HCEC 1CT (cell line): ENCODE results near the gene B2M.
"Not testable (repeated sequence)": the region's sequence is repeated elsewhere in the genome, so short reads cannot be mapped to it uniquely, and the experiment has no call there.

Experiments used
- DNase-seq: peaks from one replicate; pipeline ENCODE4 v3.0.0-alpha.2; 2017

B2M gene

GRCh38 chr15:44726568-44727484 is 15.5 kb downstream of the B2M start:
- DNase-seq, result peak; percentile 95

- DNase-seq, result no peak
Observed at GRCh38 chr15:44727485-44728231, 16.3 kb downstream of the B2M start.

- not testable (repeated sequence) for DNase-seq
Observed at GRCh38 chr15:44728232-44728575, 16.9 kb downstream of the B2M start.

DNA sequence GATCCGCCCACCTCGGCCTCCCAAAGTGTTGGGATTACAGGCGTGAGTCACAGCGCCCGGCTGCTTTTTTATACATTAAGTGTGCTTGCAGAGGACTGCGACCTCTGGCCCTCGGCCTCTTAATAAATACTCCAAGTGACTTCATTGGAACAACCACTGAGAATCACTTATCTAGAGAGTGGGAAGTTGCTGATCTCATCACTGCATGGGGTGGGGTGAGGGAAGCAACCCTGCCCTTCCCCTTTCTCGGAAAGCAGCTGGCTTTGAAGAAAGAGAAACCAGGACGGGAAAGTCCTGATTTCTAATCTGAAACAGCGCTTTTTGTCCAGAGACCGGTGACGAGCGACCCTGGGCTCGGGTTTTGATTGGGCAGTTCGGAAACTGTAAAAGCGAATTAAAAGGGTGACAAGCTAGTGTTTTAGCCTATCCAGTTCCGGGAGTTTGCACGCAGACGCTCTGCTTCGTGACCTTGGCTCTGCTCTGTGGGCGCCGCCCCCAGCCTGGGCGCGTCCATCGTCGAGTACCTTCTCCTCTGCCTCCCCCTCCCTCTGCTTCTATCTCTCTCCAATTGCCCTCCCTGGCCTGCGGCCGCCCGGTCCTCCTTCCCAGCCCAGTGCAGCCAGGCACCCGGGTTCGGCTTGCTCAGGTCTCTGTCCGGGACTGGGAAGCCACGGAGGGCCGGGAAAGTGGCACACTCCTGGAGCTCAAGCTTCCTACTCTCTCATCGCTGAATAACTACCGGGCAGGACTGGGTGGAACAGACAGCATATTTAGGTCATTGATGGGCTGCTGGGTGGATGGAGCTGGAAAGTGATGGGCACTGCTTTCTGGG is 17.5 kb downstream of the B2M start:
- DNase-seq, result peak; percentile 98

DNA sequence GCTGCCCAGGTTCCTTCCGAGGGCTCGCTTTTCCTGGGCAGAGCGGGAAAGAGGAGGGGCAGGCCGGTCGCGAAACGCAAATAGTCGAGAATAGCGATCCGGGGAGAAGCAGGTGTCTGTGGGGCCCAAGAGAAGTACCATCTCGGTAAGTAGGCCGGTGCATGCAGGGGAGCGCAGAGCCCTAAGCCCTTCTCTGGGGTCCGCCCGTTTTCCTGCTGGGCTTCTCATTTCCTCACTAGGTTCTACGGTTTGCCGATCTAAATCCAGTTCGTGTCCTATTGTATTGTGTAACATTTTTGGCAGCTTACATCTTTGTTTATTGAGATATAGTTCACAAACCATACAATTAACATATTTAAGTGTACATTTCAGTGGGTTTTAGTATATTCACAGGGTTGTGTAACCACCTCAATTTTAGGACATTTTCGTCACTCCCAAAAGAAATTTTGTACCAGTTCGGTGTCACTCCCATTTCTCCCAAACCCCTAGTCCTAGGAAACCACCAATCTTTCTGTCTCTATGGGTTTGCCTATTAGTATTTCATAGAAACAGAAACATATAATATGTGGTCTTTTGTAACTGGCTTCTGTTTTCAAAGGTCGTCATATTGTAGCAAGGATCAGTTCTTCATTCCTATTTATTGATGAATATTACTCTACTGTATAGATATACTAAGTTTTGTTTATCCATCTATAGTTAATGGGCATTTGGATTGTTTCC is 18.3 kb downstream of the B2M start:
- DNase-seq, result peak; percentile 23

GRCh38 chr15:44734839-44735481 is 23.6 kb downstream of the B2M start:
- no peak for DNase-seq

DNA sequence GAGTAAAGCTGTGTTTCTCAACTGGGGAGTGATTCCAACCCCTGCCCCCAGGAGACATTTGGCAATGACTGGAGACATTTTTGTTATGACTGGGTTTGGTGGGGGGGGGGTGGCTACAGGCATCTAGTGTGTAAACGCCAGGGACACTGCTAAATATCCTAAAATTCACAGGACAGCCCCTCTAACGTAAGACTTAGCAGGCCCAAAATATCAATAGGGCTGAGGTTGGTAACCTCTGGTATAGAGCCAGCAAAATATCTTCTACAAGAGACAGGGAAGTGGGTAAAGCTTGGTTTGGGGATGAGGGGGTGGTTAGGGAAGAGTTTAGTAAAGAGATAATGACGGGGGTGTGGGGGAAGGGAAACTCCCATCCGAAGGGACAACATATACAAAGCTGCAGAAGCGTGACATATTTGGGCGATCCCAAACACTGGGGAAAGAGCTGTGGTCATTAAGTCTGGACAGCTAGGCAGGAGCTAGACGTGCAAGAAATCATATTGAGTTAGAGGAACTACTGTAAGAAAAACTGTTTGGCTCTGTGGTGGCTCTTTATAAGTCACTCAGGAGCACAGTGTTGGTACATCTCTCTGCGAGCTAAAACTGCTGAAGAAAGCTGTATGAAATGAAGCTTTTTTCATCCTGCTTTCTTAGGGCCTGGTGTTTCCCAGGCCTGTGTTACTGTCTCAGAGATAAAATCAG is 24.3 kb downstream of the B2M start:
- DNase-seq, result peak; percentile 10

DNA sequence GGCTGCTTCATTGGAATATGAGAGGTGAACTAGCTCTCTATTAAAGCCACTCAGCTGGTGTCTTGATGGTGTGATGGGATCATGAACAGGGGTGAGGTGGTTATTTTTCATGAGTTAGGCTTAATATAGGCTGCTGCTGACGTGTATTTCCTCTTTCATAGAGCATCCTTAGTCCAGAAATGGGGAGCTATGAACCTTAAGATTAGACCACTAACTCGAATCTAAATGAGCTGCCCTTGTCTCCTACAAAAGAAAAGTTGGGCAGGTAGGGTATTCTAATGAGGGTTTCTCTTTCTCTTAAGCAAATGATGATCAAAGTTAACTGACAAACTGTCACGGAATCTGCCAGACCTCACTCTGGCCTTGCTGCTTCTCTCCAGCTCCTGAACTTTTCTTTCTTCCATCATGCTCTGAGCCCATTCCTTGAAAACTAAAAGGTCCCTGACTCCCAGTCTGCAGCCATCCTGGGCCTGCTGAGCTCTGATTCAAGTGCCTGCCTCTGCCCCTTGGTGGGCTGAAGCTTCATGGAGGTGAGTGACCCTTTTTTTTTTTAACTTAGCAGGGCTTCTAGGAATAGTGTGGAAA is 25.0 kb downstream of the B2M start, which contains the start of gene TRIM69:
Gene TRIM69 (plus strand): TSS at position 348 of the 585 bp plus-strand sequence. CDS start 177 bp downstream, at position 525.
- DNase-seq, result no peak

- DNase-seq, result peak; percentile 48
Observed at GRCh38 chr15:44738340-44738984, 27.1 kb downstream of the B2M start.

DNA sequence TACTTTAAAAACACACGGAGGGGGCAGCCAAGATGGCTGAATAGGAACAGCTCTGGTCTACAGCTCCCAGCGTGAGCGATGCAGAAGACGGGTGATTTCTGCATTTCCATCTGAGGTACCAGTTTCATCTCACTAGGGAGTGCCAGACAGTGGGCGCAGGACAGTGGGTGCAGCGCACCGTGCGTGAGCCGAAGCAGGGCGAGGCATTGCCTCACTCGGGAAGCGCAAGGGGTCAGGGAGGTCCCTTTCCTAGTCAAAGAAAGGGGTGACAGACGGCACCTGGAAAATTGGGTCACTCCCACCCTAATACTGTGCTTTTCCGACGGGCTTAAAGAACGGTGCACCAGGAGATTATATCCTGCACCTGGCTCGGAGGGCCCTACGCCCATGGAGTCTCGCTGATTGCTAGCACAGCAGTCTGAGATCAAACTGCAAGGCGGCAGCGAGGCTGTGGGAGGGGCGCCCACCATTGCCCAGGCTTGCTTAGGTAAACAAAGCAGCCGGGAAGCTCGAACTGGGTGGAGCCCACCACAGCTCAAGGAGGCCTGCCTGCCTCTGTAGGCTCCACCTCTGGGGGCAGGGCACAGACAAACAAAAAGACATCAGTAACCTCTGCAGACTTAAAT is 28.0 kb downstream of the B2M start:
- not testable (repeated sequence) for DNase-seq

GRCh38 chr15:44743454-44743853 is 32.1 kb downstream of the B2M start:
- not testable (repeated sequence) for DNase-seq

- DNase-seq, result no peak
Observed at GRCh38 chr15:44753345-44753744, 42.0 kb downstream of the B2M start.

- DNase-seq, result no peak
Observed at GRCh38 chr15:44763187-44763586, 51.9 kb downstream of the B2M start.

DNA sequence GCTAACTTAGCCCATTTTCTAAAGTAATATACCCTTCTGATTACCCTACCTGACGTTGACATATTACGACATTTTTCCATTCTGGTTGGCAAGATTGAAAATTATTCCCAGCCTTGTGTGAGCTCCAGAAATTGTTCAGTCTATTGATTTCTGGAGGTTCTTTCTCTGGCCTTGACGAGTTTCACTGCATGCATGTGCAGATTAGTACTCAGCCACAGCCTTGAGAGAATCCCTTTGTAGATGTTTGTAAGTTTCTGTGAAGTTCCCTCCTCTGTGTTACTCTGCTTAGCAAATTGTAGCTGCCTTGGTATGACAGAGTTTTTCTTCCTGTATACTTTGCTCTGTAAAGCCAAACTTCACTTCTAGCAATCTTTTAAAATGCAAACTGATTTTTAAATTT is 52.5 kb downstream of the B2M start:
- no peak for DNase-seq

- DNase-seq, result no peak
Observed at GRCh38 chr15:44765036-44765435, 53.7 kb downstream of the B2M start.
